Stimulated activated CD8-positive, alpha-beta memory T cell treated with anti-CD3 and anti-CD28 coated beads, Interleukin-4, amount 100 ng/mL, for 24 hours (primary cell): ENCODE measurements around the gene NPW.

Experiments
- DNase-seq: peaks from one replicate; pipeline ENCODE4 v3.0.0-alpha.2; 2020; ENCODE audit warnings: low read depth

NPW gene

DNA sequence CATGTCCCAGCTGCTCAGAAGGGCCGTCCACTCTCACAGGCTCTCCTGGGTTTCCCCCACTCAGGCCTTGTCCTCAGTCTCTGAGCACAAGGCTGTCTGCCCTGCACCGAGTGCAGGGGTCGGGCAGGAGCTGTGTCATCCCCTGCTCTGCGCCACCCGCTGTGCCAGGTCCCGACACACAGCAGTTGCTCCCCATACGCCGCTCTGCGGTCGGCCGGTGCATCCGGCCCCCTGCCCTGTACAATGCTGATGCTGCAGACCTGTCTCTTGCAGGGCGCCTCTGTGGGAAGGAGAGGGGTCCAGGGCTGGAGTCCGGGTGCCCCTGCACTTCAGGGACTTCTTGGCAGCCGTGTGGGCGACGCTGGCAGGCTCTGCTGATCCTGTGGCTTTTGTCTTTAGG, 34.3 kb downstream of the NPW start:
- DNase-seq, result no peak

DNA sequence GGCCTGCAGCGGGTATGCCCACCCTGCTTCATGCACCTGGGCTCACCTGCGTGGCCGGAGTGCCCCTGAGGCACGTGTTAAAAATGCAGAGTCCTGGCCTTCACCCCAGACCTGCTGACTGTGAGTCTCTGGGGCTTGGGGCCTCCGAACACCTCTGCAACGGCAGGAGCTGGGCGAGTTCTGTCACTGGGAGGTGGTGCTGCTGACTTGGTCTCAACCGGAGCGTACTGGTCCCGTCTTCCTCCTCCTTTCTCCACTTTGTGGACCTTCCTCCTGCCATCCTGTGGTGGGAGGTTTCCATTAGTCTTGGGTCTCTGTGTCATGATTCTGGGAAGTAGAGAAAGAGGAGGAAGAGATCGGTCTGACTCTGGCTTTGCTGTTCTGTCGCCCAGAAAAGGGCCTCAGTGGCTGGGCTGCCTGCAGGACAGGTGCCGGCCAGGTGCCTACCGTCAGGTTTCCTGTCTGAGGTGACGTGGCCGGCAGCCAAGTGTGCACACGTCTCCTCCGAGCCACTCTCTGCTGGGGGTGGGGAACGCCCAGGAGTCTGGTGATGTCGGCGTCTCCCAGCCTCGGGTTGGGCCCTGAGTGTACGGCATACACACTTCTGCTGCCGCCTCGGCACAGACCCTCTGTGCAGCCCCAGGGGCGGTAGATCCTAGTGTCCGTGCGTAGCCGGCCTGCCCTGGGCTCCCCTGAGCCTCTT, 35.1 kb downstream of the NPW start:
- no peak for DNase-seq

DNA sequence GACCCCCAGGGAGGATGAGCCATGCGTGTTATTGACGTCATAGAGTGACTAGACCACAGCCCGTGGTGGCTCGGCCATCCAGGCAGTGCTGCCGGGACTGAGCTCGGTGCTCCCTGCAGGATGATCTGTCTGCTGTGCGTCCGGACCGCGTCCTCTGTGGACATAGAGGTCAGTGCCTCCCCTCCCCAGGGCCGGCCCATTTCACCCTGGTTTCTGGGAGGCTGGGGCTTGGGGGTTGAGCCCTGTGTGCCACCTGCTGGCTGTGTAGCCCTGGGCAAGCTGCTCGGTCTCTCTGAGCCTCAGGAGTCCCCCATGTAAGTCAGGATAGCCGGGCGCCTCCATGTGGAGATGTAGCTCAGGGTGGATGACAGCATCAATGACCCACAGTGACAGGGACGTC, 36.5 kb downstream of the NPW start:
- no peak for DNase-seq

DNA sequence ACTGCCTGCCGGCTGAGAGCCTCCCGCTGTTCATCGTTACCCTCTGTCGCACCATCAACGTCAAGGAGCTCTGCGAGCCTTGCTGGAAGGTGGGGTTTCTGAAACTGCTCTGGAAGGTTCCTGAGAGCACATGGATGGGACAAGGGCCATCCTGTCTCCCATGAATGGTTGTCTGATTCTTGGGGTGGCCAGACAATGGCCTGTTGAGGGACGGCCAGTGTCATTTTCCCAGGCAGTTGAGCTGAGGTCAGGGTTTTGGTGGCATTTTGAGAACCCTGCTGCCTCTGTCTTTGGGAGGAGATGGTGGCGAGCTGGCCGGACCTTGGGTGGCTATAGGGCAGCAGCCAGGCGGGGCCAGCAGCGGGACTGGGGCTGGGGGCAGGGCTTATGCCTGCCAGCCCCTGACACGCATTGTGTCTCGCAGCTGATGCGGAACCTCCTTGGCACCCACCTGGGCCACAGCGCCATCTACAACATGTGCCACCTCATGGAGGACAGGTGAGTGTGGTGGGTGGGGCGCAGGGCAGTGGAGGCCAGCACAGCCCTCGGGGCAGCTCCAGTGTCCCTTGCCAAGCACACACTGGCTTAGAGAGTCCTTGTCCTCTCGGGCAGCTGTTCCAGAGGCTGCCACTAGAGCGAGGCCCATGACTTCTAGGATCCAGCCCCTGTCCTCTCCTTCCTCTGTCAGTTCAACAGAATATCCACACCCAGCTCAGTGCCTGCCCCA, 37.3 kb downstream of the NPW start:
- DNase-seq, result no peak

DNA sequence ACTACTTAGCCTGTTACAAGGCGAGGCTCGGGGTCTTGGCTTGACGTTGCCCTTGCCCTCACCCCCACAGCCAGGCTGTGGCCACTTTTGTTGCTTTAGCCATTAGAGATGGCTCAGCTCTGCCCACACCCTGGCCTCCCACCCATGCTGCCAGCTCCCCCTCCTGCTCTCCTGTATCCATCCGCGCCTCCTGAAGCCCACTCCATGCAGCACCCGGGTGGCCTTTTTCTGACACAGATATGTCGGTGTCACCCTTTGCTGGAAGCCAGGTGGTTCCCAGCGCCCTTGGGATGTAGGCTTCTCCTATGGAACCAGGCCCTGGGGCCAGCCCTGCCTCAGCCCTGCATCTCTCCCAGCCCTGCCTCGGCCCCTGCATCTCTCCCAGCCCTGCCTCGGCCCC, 37.9 kb downstream of the NPW start:
- DNase-seq, result no peak

DNA sequence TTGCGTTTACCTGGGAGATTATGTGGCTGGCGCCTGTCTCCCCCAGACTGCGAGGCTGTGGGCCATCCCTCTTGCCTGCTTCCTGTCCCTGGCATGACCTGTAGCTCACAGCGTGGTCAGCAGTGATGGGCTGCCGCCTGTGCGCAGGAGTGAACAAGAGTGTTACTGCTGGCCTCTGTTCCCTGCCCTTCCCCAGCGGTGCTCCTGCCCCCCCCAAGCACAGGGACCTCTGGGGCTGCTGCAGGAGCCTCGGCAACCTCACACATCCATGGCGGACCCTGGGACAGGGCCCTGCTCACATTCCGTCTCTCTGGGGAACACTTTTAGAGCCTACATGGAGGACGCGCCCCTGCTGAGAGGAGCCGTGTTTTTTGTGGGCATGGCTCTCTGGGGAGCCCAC, 38.8 kb downstream of the NPW start:
- no peak for DNase-seq

DNA sequence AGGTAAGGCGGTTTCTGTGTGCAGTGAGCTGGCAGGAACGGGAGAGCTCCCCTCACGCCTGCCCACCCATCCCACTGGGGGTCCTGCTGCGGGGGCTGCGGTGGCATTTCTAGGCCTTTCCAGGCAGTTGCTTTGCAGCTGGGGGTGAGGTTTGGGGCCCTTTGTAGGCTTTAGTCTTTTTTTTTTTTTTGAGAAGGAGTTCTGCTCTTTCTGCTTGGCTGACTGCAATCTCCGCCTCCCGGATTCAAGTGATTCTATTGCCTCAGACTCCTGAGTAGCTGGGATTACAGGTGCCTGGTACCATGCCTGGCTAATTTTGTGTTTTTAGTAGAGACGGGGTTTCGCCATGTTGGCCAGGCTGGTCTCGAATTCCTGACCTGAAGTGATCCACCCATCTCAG, 39.3 kb downstream of the NPW start:
- DNase-seq, result no peak

DNA sequence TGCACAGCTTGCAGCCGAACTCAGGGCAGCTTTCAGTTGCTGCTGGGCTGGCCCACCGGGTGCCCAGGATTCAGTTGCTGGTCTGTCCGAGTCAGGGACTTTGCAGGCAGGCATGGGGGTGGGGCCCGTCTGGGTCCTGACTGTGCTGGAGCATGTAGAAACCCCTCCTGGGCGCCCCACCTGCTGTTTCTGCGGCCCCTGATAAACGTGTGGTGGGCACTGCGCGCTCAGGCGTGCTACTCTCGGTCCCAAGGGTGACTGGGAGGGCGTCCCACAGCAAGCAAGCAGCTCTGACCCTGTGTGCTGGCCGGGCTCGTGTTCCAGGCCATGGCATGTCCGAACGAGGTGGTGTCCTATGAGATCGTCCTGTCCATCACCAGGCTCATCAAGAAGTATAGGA, 40.8 kb downstream of the NPW start:
- no peak for DNase-seq

DNA sequence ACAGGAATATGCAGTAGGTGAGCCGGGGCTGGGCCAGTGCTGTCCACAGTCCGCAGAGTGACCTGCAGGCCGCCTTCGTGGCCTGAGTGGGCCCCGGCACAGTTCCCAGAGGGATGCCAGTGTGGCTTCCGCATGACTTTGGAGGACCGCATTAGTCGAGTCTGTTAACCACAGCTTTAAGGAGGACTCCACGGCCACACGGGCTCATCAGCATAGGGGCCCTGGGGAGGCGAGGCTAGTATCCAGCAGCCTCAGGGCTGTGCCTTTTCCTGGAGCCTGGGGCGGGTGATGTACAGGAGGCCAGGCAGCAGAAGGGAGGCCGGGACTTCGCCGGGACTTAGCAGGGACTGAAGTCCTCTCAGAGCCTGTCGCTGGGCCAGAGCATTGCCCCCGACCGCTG, 41.4 kb downstream of the NPW start:
- DNase-seq, result no peak

DNA sequence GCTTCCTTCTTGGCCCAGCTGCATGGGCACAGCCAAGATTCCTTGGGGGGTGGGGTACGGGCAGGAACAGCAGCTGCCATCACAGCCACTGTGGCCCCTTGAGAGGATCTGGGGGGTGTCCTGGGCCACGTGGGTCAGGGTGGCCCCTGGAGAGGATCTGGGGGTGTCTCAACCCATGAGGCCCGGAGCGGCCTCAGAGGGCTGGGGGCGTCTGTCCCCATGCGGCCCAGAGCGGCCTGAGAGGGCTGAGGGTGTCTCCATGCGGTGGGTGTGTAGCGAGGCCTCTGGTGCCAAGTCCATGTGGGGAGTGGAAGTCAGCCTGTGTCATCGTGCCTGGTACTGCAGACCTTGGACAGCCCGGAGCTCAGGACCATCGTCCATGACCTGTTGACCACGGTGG, 41.9 kb downstream of the NPW start:
- no peak for DNase-seq

DNA sequence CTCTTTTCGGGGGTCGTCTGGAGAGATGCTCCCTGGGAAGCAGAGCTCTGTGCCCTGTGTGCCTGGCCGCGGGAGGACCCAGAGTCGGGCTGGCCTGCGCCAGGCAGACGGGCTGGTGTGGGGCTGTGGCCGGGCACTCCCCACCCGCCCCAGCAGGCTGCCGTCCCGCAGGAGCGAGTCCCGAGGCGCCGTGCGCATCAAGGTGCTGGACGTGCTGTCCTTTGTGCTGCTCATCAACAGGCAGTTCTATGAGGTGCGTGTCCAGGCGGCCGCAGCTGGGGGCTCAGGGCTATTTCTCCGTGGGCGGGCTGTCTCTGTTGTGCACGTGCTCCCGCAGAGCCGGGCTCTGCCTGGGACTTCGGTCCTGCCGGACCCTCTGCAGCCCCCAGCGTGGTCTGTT, 43.2 kb downstream of the NPW start:
- DNase-seq, result no peak

DNA sequence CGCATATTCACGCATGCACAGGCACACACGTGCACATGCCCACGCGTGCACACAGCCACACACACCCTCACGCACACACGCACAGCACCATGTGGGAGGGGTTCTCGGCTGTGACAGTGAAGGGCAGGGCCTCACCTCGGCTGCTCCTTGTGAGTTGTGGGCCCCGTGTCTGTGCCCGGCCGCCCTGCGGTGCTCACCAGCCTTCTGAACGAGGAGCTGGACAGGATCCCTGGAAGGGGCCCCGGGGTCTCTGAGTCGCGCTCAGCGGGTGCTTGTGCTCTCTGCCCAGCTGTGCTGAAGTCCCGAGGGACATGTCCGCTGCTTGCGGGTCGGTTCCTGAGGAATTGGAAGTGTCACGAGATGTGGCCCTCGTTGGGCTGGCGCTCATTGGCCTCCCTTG, 44.3 kb downstream of the NPW start:
- no peak for DNase-seq

DNA sequence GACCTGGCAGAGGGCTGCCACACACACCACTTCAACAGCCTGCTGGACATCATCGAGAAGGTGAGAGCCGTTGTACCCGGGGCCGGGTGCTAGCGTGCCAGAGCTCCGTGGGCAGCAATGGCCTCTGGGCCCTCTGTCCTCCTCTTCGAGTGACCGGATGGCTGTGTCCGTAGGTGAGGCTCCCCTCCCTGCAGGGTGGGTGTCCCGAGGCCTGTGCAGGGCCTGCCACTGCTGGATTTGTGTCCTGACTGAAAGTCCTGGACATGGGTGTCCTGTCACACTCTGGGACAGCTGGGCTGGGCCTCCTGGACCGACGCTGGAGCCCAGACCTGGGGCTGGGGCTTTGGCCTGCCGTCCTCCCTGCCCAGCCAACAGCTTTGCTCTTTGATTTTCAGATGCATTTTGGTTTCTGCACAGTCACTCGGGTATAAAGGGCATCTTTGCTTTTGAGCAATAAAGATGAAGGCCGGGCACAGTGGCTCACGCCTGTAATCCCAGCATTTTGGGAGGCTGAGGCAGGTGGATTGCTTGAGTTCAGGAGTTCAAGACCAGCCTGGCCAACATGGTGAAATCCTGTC, 44.9 kb downstream of the NPW start:
- DNase-seq, result no peak

DNA sequence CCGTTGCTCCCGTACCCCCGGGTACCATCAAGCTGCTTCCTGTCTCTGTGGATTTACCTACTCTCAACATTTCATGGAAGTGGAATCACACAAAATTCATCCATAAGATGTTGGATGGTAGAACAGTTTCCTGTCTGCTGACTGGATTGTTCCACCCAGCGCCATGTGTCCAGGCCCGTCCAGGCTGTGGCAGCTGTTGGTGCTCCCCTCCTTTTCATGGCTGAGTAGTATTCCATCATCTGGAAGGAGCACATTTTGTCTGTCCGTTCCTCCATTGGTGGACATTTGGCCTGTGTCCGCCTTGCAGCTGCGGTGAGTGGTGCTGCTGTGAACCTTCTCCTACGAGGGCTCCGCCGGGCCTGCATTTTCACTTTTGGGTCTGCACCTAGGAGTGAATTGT, 46.6 kb downstream of the NPW start:
- no peak for DNase-seq
